H1 (cell line): Measurements from ENCODE around the gene HMCN1. TPM values are rescaled to one million over a fixed set of nuclear protein-coding genes. Genes with fewer than 3 reads are reported as not detected.
A peak's percentile ranks its signal among the peaks of the same experiment; 100 is the strongest.

Experiments used
- CTCF ChIA-PET: fragments of 300-600 bp; sonication (Branson Sonifier 250); formaldehyde crosslinking; loops from one replicate; lab custom pipeline; 2021; ENCODE audit not compliant: partially characterized antibody; lab: Charles Lee
- POLR2A ChIA-PET: fragments of 300-600 bp; sonication (Branson Sonifier 250); formaldehyde crosslinking; loops from one replicate; lab custom pipeline; 2021; ENCODE audit warnings: inconsistent platforms; ENCODE audit not compliant: partially characterized antibody; lab: Charles Lee
- DNase-seq, 2 experiments: peaks; one replicate each; pipeline versions ENCODE4 v3.0.0 to v3.0.0-alpha.2; 2010 to 2022; ENCODE audit warnings: low spot score in 2 of 2, low read depth in 1 of 2, mixed read lengths in 1 of 2
- FAIRE-seq: peaks from 2 replicates; lab custom pipeline; 2011; peaks lifted over from hg19 to GRCh38; lab: Jason Lieb, UNC
- H2AFZ ChIP-seq: 2 replicates; pipeline ENCODE4 v1.8.1; 2012; ENCODE audit warnings: low read length, inconsistent platforms
- H2AK5ac ChIP-seq: 2 replicates; pipeline ENCODE4 v1.6.1; 2013; ENCODE audit warnings: low read depth, low read length
- H2BK120ac ChIP-seq: replicated peaks from 2 replicates; pipeline ENCODE3; 2013; ENCODE audit warnings: low read depth, low read length, inconsistent platforms
- H2BK12ac ChIP-seq: 2 replicates; pipeline ENCODE4 v1.6.1; 2013; ENCODE audit warnings: low read depth, low read length
- H2BK15ac ChIP-seq: 2 replicates; pipeline ENCODE4 v1.6.1; 2013; ENCODE audit warnings: low read length
- H2BK20ac ChIP-seq: 2 replicates; pipeline ENCODE4 v1.6.1; 2013; ENCODE audit warnings: low read length
- H2BK5ac ChIP-seq: 2 replicates; pipeline ENCODE4 v1.6.1; 2013; ENCODE audit warnings: low read depth, low read length
- H3K14ac ChIP-seq: 2 replicates; pipeline ENCODE4 v1.6.1; 2013; ENCODE audit warnings: inconsistent platforms; ENCODE audit not compliant: insufficient read length
- H3K18ac ChIP-seq: 2 replicates; pipeline ENCODE4 v1.6.1; 2013; ENCODE audit warnings: low read length; ENCODE audit errors: extremely low read depth
- H3K23ac ChIP-seq: 2 replicates; pipeline ENCODE4 v1.6.1; 2013; ENCODE audit warnings: inconsistent platforms; ENCODE audit not compliant: insufficient read length
- H3K23me2 ChIP-seq: 2 replicates; pipeline ENCODE4 v1.6.1; 2013; ENCODE audit warnings: low read depth, low read length
- H3K27ac ChIP-seq: 2 replicates; pipeline ENCODE4 v1.6.1; 2011; ENCODE audit warnings: low read depth, low read length, inconsistent platforms
- H3K27me3 ChIP-seq, 4 experiments: replicated peaks in 1 of 4; 1 replicate in 1 of 4; 2 replicates in 3 of 4; pipeline versions ENCODE4 v1.6.1 to v1.8.1; 2011 to 2013; ENCODE audit warnings: low read length in 3 of 4, mild to moderate bottlenecking in 3 of 4, inconsistent platforms in 2 of 4, mixed read lengths in 2 of 4, moderate library complexity in 1 of 4; ENCODE audit not compliant: control insufficient read depth in 3 of 4, insufficient read depth in 3 of 4; ENCODE audit errors: extremely low read depth in 1 of 4
- H3K36me3 ChIP-seq, 4 experiments: 2 replicates each; pipeline versions ENCODE4 v1.6.1 to v1.8.1; 2011 to 2013; ENCODE audit warnings: mild to moderate bottlenecking in 4 of 4, low read length in 3 of 4, moderate library complexity in 2 of 4, control low read depth in 1 of 4, inconsistent platforms in 1 of 4; ENCODE audit not compliant: insufficient read depth in 4 of 4, control insufficient read depth in 2 of 4
- H3K4ac ChIP-seq: replicated peaks from 2 replicates; pipeline ENCODE3; 2013; ENCODE audit warnings: low read length, low read depth, mixed read lengths, inconsistent platforms; ENCODE audit not compliant: insufficient read length
- H3K4me1 ChIP-seq, 4 experiments: replicated peaks in 1 of 4; 1 replicate in 1 of 4; 2 replicates in 3 of 4; pipeline versions ENCODE4 v1.6.1 to v1.8.1; 2011 to 2013; ENCODE audit warnings: low read length in 3 of 4, inconsistent platforms in 2 of 4, mixed read lengths in 1 of 4; ENCODE audit not compliant: insufficient read depth in 4 of 4, control insufficient read depth in 3 of 4
- H3K4me2 ChIP-seq, 2 experiments: 2 replicates each; pipeline versions ENCODE4 v1.6.1 to v1.8.1; 2011 to 2013; ENCODE audit warnings: low read depth in 2 of 2, low read length in 2 of 2, control low read depth in 1 of 2, inconsistent platforms in 1 of 2, mild to moderate bottlenecking in 1 of 2; ENCODE audit not compliant: insufficient read depth in 1 of 2
- H3K4me3 ChIP-seq, 4 experiments: fragments of 200-600, 300-600 bp in 1 of 4; sonication (generic), shearing (Covaris generic), sonication (Bioruptor Twin) in 1 of 4; 2 replicates each; pipeline versions ENCODE4 v1.5.1 to v1.8.1; 2011 to 2016; ENCODE audit warnings: low read length in 4 of 4, low read depth in 3 of 4, control low read depth in 2 of 4, inconsistent platforms in 2 of 4, mild to moderate bottlenecking in 2 of 4, mixed read lengths in 1 of 4, moderate library complexity in 1 of 4; ENCODE audit not compliant: insufficient read depth in 2 of 4; ENCODE audit errors: extremely low read depth in 1 of 4
- H3K56ac ChIP-seq: replicated peaks from 2 replicates; pipeline ENCODE3; 2013; ENCODE audit warnings: low read depth, mild to moderate bottlenecking, mixed read lengths, low read length, inconsistent platforms; ENCODE audit not compliant: insufficient read length
- H3K79me1 ChIP-seq: 2 replicates; pipeline ENCODE4 v1.6.1; 2013; ENCODE audit warnings: low read depth, low read length, control low read depth
- H3K79me2 ChIP-seq, 2 experiments: 2 replicates each; pipeline versions ENCODE4 v1.6.1 to v1.8.1; 2012 to 2013; ENCODE audit warnings: low read length in 2 of 2, mild to moderate bottlenecking in 2 of 2, inconsistent platforms in 1 of 2; ENCODE audit not compliant: insufficient read depth in 2 of 2, control insufficient read depth in 1 of 2
- H3K9ac ChIP-seq, 4 experiments: replicated peaks in 1 of 4; 1 replicate in 1 of 4; 2 replicates in 3 of 4; pipeline versions ENCODE4 v1.6.1 to v1.8.1; 2011 to 2013; ENCODE audit warnings: low read depth in 3 of 4, low read length in 3 of 4, control low read depth in 2 of 4, mild to moderate bottlenecking in 2 of 4, moderate library complexity in 2 of 4, inconsistent platforms in 1 of 4; ENCODE audit errors: extremely low read depth in 1 of 4
- H3K9me3 ChIP-seq, 2 experiments: 2 replicates each; pipeline versions ENCODE4 v1.6.1 to v1.8.1; 2012 to 2013; ENCODE audit warnings: mild to moderate bottlenecking in 2 of 2, moderate library complexity in 2 of 2, control low read depth in 1 of 2, inconsistent platforms in 1 of 2, low read depth in 1 of 2, low read length in 1 of 2, mixed read lengths in 1 of 2; ENCODE audit not compliant: insufficient read depth in 2 of 2
- H4K20me1 ChIP-seq, 2 experiments: replicated peaks in 1 of 2; 2 replicates each; pipeline versions ENCODE3 to v1.8.1; 2011 to 2013; ENCODE audit warnings: inconsistent platforms in 2 of 2, low read length in 2 of 2, mild to moderate bottlenecking in 1 of 2; ENCODE audit not compliant: insufficient read depth in 2 of 2, control insufficient read depth in 1 of 2
- H4K5ac ChIP-seq: 2 replicates; pipeline ENCODE4 v1.6.1; 2013; ENCODE audit warnings: low read length, low read depth, mixed read lengths, inconsistent platforms; ENCODE audit not compliant: insufficient read length
- H4K8ac ChIP-seq: 2 replicates; pipeline ENCODE4 v1.8.0; 2013; ENCODE audit warnings: mild to moderate bottlenecking, moderate library complexity, low read length, inconsistent platforms; ENCODE audit not compliant: insufficient read depth; ENCODE audit errors: extremely low read depth
- H4K91ac ChIP-seq: replicated peaks from 2 replicates; pipeline ENCODE3; 2013; ENCODE audit warnings: low read length, mixed read lengths, inconsistent platforms; ENCODE audit not compliant: insufficient read length
- BRCA1 ChIP-seq: IDR thresholded peaks from 2 replicates; pipeline ENCODE4 v1.6.1; 2012; ENCODE audit warnings: low read depth, low read length, improper control_type of control experiment
- CHD1 ChIP-seq: IDR thresholded peaks from 2 replicates; pipeline ENCODE4 v1.6.1; 2012; ENCODE audit warnings: low read depth, low read length, improper control_type of control experiment
- CHD2 ChIP-seq: IDR thresholded peaks from 2 replicates; pipeline ENCODE4 v1.6.1; 2012; ENCODE audit warnings: low read length, improper control_type of control experiment
- EP300 ChIP-seq, 2 experiments: IDR thresholded peaks; 1 replicate in 1 of 2; 2 replicates in 1 of 2; pipeline ENCODE4 v1.6.1; 2011 to 2012; ENCODE audit warnings: low read depth in 2 of 2, low read length in 2 of 2, mild to moderate bottlenecking in 2 of 2, borderline replicate concordance in 1 of 2, inconsistent platforms in 1 of 2, moderate library complexity in 1 of 2
- GABPA ChIP-seq: IDR thresholded peaks from 2 replicates; pipeline ENCODE4 v1.6.1; 2011; ENCODE audit warnings: mild to moderate bottlenecking, low read length, moderate library complexity, borderline replicate concordance; ENCODE audit not compliant: insufficient read depth
- RNF2 ChIP-seq: fragments of 200-900, 300-1000 bp; sonication (generic); IDR thresholded peaks from 2 replicates; pipeline ENCODE4 v1.7.1; 2016; ENCODE audit warnings: borderline replicate concordance, low read depth, mild to moderate bottlenecking, antibody characterized with exemption, low read length; ENCODE audit not compliant: poor library complexity, severe bottlenecking; ENCODE audit errors: missing control alignments
- SIN3A ChIP-seq, 2 experiments: IDR thresholded peaks in 1 of 2; conservative IDR thresholded peaks in 1 of 2; 2 replicates each; pipeline ENCODE4 v1.6.1; 2011 to 2012; ENCODE audit warnings: low read length in 2 of 2, improper control_type of control experiment in 1 of 2, low read depth in 1 of 2, mild to moderate bottlenecking in 1 of 2
- SIX5 ChIP-seq: IDR thresholded peaks from 2 replicates; pipeline ENCODE4 v1.6.1; 2011; ENCODE audit warnings: mild to moderate bottlenecking, low read depth, low read length
- SUZ12 ChIP-seq: fragments of 200-600 bp; sonication (generic); IDR thresholded peaks from 2 replicates; pipeline ENCODE4 v1.6.1; 2012; ENCODE audit warnings: mild to moderate bottlenecking, inconsistent platforms, low read length, moderate library complexity, mixed read lengths
- TAF7 ChIP-seq: optimal IDR thresholded peaks from 2 replicates; pipeline ENCODE3; 2011; ENCODE audit warnings: low read depth, mild to moderate bottlenecking, inconsistent platforms, low read length, moderate library complexity, borderline replicate concordance
- USF2 ChIP-seq: IDR thresholded peaks from 2 replicates; pipeline ENCODE4 v1.6.1; 2011; ENCODE audit warnings: low read length, improper control_type of control experiment
- WGBS, 2 experiments: shearing (Covaris generic) in 1 of 2; methylation state at CpG; one replicate each; pipeline versions ENCODE4 v1.1.6 to v1.1.7; 2013 to 2015; ENCODE audit warnings: low lambda C conversion rate in 2 of 2, mixed read lengths in 2 of 2, inconsistent platforms in 1 of 2, low coverage in 1 of 2, missing lambda C conversion rate in 1 of 2; ENCODE audit not compliant: insufficient replicate concordance in 2 of 2, insufficient coverage in 1 of 2, insufficient read length in 1 of 2; ENCODE audit errors: extremely low coverage in 1 of 2, missing lambda C conversion rate in 1 of 2; 5-methylcytosine and 5-hydroxymethylcytosine counted together
- polyA plus RNA-seq, 7 experiments: library from polyadenylated mRNA; depleted of rRNA in 3 of 7; stranded (reverse) in 5 of 7; unstranded in 2 of 7; fragments of >200 nt in 5 of 7; fragments of 200-250 nt in 2 of 7; gene quantifications; 1 replicate in 5 of 7; 2 replicates in 1 of 7; 4 replicates in 1 of 7; pipeline versions ENCODE4 v1.2.1 to v1.2.3, GENCODE V29; 2011 to 2013; ENCODE audit warnings: missing spikeins in 2 of 7, mixed read lengths in 2 of 7
- total RNA-seq: library from RNA; stranded (reverse); fragmentation: NEBNext Ultra II Directional; extraction: Animal tissue kit (Norgen Biotek cat#: 25700); gene quantifications from 2 replicates; pipeline ENCODE4 v1.2.1, GENCODE V29; 2021
- TF ChIP-seq, protein P1 (sequence below): IDR thresholded peaks from 2 replicates; pipeline ENCODE4 v1.6.1; 2011; ENCODE audit warnings: low read depth, mild to moderate bottlenecking, low read length; ENCODE audit not compliant: insufficient read depth

HMCN1 gene
- total and polyA plus RNA-seq, 2 of the 8 experiments (the other 6 are each of a cell fraction or from before 2014, with no cell fraction given), result 13.8 to 14.6 TPM

GRCh38 chr1:186213225-186213607 lies 479.0 kb downstream of the HMCN1 start:
- H3K9me3 ChIP-seq, result no peaks in the 10 kb centered on the region
- DNase-seq, result no peak
- H2BK12ac ChIP-seq, result no peak overlapping the region
- H2BK15ac ChIP-seq, result no peak overlapping the region
- no peak overlapping the region for H4K8ac ChIP-seq
- no peak overlapping the region for H3K18ac ChIP-seq
- H3K23me2 ChIP-seq, result no peaks in the 10 kb centered on the region
- H3K56ac ChIP-seq, result no peak overlapping the region
- H2BK5ac ChIP-seq, result no peak overlapping the region
- H3K79me1 ChIP-seq, result no peaks in the 10 kb centered on the region
- H4K91ac ChIP-seq, result no peak overlapping the region
- H2AFZ ChIP-seq, result peak overlapping the region; percentile 52; the same call in 1 of the 2 replicates
- no peaks in the 10 kb centered on the region for H3K79me2 ChIP-seq
- H3K9ac ChIP-seq, result no peak overlapping the region
- no peak overlapping the region for H2BK20ac ChIP-seq
- H3K4me3 ChIP-seq, result no peak overlapping the region
- no peak overlapping the region for H2BK120ac ChIP-seq
- no peak overlapping the region for H2AK5ac ChIP-seq
- no peak overlapping the region for H3K4ac ChIP-seq
- 85% methylated on average over 2 of the region's 2 CpGs; no CpG with 5 or more reads in 1 of the 2 experiments for WGBS, 2 experiments
- no peaks in the 10 kb centered on the region for H4K20me1 ChIP-seq
- H3K4me1 ChIP-seq, result no peaks in the 10 kb centered on the region
- no peak overlapping the region for H3K4me2 ChIP-seq
- ChIA-PET POLR2A (no interaction called here), CTCF (interaction anchor here (0.6 to 2.2 kb wide), 9 partner anchors 9 to 533 kb away, joined by 3 to 25 read pairs (median 3); no protein-coding TSS in a partner anchor)
- no peaks in the 10 kb centered on the region for H3K36me3 ChIP-seq
- no peak overlapping the region for H3K14ac ChIP-seq
- H3K27me3 ChIP-seq, result no peaks in the 10 kb centered on the region
- H3K23ac ChIP-seq, result no peak overlapping the region
- no peak overlapping the region for H3K27ac ChIP-seq
- FAIRE-seq, result no peak
- no peak overlapping the region for H4K5ac ChIP-seq
- TF ChIP-seq SIX5, result no peak
- no peak for TF ChIP-seq GABPA
- no peak for TF ChIP-seq USF2
- TF ChIP-seq CHD2, result no peak
- TF ChIP-seq BRCA1, result no peak
- TF ChIP-seq SIN3A (conservative IDR thresholded peaks at IDR 0.05 in 1 of 2, IDR thresholded peaks at IDR 0.05 in 1 of 2; ENCODE audit: low read depth in 1 of 2, low read length in 2 of 2), result no peak
- no peak for TF ChIP-seq CHD1
- no peak for TF ChIP-seq EP300 (IDR thresholded peaks at IDR 0.05; ENCODE audit: borderline replicate concordance in 1 of 2, low read depth in 2 of 2, low read length in 2 of 2)
- no peak for TF ChIP-seq SUZ12
- no peak for TF ChIP-seq RNF2
- TF ChIP-seq, protein P1, sequence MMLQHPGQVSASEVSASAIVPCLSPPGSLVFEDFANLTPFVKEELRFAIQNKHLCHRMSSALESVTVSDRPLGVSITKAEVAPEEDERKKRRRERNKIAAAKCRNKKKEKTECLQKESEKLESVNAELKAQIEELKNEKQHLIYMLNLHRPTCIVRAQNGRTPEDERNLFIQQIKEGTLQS, result no peak
- no peak for TF ChIP-seq TAF7
